HepG2 (cell line): Measurements from ENCODE around the gene PPP1R27. TPM values are rescaled to one million over a fixed set of nuclear protein-coding genes. Genes with fewer than 3 reads are reported as not detected.
A peak's percentile ranks its signal among the peaks of the same experiment; 100 is the strongest.

Experiments
- CHD2 ChIP-seq: IDR thresholded peaks from 2 replicates; pipeline ENCODE4 v1.6.1; 2011; ENCODE audit warnings: low read depth, low read length, improper control_type of control experiment
- DNMT3B ChIP-seq: conservative IDR thresholded peaks from 2 replicates; pipeline ENCODE4 v1.6.1; 2016; ENCODE audit warnings: missing biosample characterization, control low read depth
- KDM5A ChIP-seq: fragments of 200-600 bp; sonication (generic); IDR thresholded peaks from 2 replicates; pipeline ENCODE4 v1.7.0; 2018; ENCODE audit warnings: antibody characterized with exemption, mild to moderate bottlenecking, low read length, borderline replicate concordance
- MEF2D ChIP-seq: sonication (generic); formaldehyde crosslinking; IDR thresholded peaks from 2 replicates; pipeline ENCODE4 v1.5.1; 2020; ENCODE audit warnings: mild to moderate bottlenecking, missing genetic modification reagents
- MTA1 ChIP-seq: sonication (generic); formaldehyde crosslinking; IDR thresholded peaks from 2 replicates; pipeline ENCODE4 v1.4.0; 2020; ENCODE audit warnings: missing genetic modification reagents, mild to moderate bottlenecking, borderline replicate concordance
- NFYB ChIP-seq: sonication (generic); formaldehyde crosslinking; IDR thresholded peaks from 2 replicates; pipeline ENCODE4 v1.4.0; 2020; ENCODE audit warnings: missing genetic modification reagents
- NR2F6 ChIP-seq, 2 experiments: IDR thresholded peaks; 2 replicates each; pipeline ENCODE4 v1.6.1; 2016; ENCODE audit warnings: antibody characterized with exemption in 1 of 2, mild to moderate bottlenecking in 1 of 2
- PAF1 ChIP-seq: IDR thresholded peaks from 2 replicates; pipeline ENCODE4 v1.6.1; 2016; ENCODE audit warnings: missing genetic modification reagents, missing compliant biosample characterization
- PAXIP1 ChIP-seq: sonication (generic); formaldehyde crosslinking; conservative IDR thresholded peaks from 2 replicates; pipeline ENCODE4 v1.4.0; 2020; ENCODE audit warnings: mild to moderate bottlenecking, missing genetic modification reagents, moderate library complexity
- PHF20 ChIP-seq: sonication (generic); formaldehyde crosslinking; IDR thresholded peaks from 2 replicates; pipeline ENCODE4 v1.5.0; 2020; ENCODE audit warnings: mild to moderate bottlenecking, missing genetic modification reagents
- RBM39 ChIP-seq: fragments of 200-400 bp; formaldehyde crosslinking; IDR thresholded peaks from one replicate; pipeline ENCODE4 v1.6.1; 2018; ENCODE audit warnings: antibody characterized with exemption, mild to moderate bottlenecking, low read depth, low read length; ENCODE audit not compliant: poor library complexity, severe bottlenecking
- RERE ChIP-seq: IDR thresholded peaks from 2 replicates; pipeline ENCODE4 v1.6.1; 2016; ENCODE audit warnings: low read depth, missing genetic modification reagents, missing compliant biosample characterization
- SPEN ChIP-seq: sonication (generic); formaldehyde crosslinking; IDR thresholded peaks from 2 replicates; pipeline ENCODE4 v1.5.1; 2020; ENCODE audit warnings: low read depth, mild to moderate bottlenecking, missing genetic modification reagents
- TOPORS ChIP-seq: sonication (generic); formaldehyde crosslinking; IDR thresholded peaks from 2 replicates; pipeline ENCODE4 v1.8.0; 2023; ENCODE audit warnings: mild to moderate bottlenecking, missing genetic modification reagents
- ZBTB2 ChIP-seq: sonication (generic); formaldehyde crosslinking; IDR thresholded peaks from 2 replicates; pipeline ENCODE4 v1.8.0; 2022; ENCODE audit warnings: low read depth, missing genetic modification reagents
- ZNF101 ChIP-seq: sonication (generic); formaldehyde crosslinking; IDR thresholded peaks from 2 replicates; pipeline ENCODE4 v1.4.0; 2020; ENCODE audit warnings: mild to moderate bottlenecking, low read depth, missing genetic modification reagents, borderline replicate concordance
- ZNF639 ChIP-seq: conservative IDR thresholded peaks from 2 replicates; pipeline ENCODE4 v1.6.1; 2018; ENCODE audit warnings: missing genetic modification reagents
- ZNF773 ChIP-seq: sonication (generic); formaldehyde crosslinking; IDR thresholded peaks from 2 replicates; pipeline ENCODE4 v1.4.0; 2020; ENCODE audit warnings: missing genetic modification reagents, borderline replicate concordance
- ZSCAN21 ChIP-seq: sonication (generic); formaldehyde crosslinking; IDR thresholded peaks from 2 replicates; pipeline ENCODE4 v1.8.0; 2022; ENCODE audit warnings: mild to moderate bottlenecking, missing genetic modification reagents, moderate library complexity, borderline replicate concordance
- polyA plus RNA-seq, 8 experiments: library from polyadenylated mRNA; depleted of rRNA in 3 of 8; stranded (reverse) in 7 of 8; unstranded in 1 of 8; fragments of >200 nt; fragmentation: Illumina TruSeq in 4 of 8; extraction: Trizol in 4 of 8; gene quantifications; 2 replicates each; pipeline versions ENCODE4 v1.2.1 to v1.2.3, GENCODE V29; 2011 to 2016; ENCODE audit warnings: low read depth in 4 of 8, missing spikeins in 1 of 8, mixed read lengths in 1 of 8; ENCODE audit not compliant: insufficient read depth in 1 of 8
- total RNA-seq, 5 experiments: library from RNA; depleted of rRNA; stranded (reverse); fragments of >200 nt; fragmentation: Illumina TruSeq; extraction: Trizol; gene quantifications; 2 replicates each; pipeline ENCODE4 v1.2.3, GENCODE V29; 2016; ENCODE audit warnings: low read depth in 1 of 5

Gene PPP1R27
- total and polyA plus RNA-seq, 2 of the 13 experiments (the other 11 are each of a cell fraction or from before 2014, with no cell fraction given): 0.17 to 1.00 TPM

- TF ChIP-seq KDM5A: no peak
- TF ChIP-seq ZNF101 (CRISPR knock-in tag): no peak
- TF ChIP-seq MEF2D (CRISPR knock-in tag): no peak
- TF ChIP-seq PHF20 (CRISPR knock-in tag): no peak
- TF ChIP-seq NFYB: peak; percentile 10; the same call in 1 of the 2 replicates
- TF ChIP-seq ZNF773 (CRISPR knock-in tag): no peak
- peak; percentile 96; the same call in 1 of the 2 replicates for TF ChIP-seq ZBTB2 (CRISPR knock-in tag)
- TF ChIP-seq MTA1 (CRISPR knock-in tag): no peak
- TF ChIP-seq PAXIP1: no peak
- TF ChIP-seq DNMT3B (CRISPR knock-in tag): no peak
- no peak for TF ChIP-seq RERE
- TF ChIP-seq NR2F6 (IDR thresholded peaks at IDR 0.05): no peak
- TF ChIP-seq NR2F6 (CRISPR knock-in tag; IDR thresholded peaks at IDR 0.05): no peak; the same call in 1 of the 2 replicates
- no peak for TF ChIP-seq RBM39
- TF ChIP-seq ZNF639 (CRISPR knock-in tag): no peak; the same call in 1 of the 2 replicates
- TF ChIP-seq TOPORS (CRISPR knock-in tag): peak; percentile 8; the same call in 1 of the 2 replicates
- TF ChIP-seq PAF1 (CRISPR knock-in tag): no peak
- TF ChIP-seq ZSCAN21 (CRISPR knock-in tag): no peak
- no peak for TF ChIP-seq SPEN (CRISPR knock-in tag)
- 0 out of 2 replicates have a peak, but pooled peaks have one; percentile 11 for TF ChIP-seq CHD2
These were observed 36.1 kb upstream of the PPP1R27 start, which contains the start of gene ARHGDIA (continued) for GRCh38 chr17:81870981-81871386.
